ENCODE results near the gene MAP7D3.

MAP7D3 gene

DNA sequence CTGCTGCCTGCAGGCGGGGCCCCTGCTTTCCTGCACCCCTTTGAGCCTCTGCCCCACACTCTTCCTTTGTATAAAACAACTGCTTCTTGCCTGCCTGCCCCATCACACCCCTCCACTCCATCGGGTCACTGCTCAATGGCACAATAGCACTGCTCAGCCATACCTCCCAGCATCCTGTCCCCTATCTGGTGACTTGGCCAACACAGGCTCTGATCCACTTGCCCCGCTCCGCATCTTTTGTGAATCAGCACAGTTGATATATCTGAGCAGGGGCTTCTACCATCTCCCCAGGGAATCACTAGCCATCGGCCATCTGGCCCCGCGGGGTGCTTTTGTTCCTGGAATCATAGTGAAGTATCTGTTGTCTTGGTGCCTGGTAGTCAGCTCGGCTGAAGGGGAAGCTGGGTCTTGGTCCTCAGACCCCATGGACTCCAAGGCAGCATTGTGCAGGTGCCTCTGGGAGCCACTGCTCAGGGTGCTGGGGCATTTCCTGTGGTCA lies 45.3 kb downstream of the MAP7D3 start:
- no peak for DNase-seq

DNA sequence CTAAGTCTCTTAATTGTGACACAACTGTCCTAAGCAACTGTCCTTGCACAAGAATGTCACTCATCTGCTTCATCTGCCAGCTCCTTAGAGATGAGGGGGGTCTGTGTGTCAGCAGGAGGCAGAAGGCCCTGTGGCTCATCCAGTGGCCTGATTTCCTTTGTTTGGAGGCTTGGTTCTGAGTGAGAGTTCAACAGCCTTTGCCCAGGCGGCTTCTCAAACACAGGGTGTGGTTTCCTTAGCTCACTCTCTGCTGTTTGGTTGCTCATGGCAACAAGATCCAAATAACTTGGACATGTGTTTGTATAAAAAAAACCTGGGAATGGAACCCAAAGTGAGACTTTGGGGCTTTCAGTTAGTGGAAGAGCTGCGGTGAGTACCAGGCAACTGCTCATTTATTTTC lies 46.6 kb downstream of the MAP7D3 start:
- peak in 2 of 14 donors; percentile 5 for DNase-seq

GRCh38 chrX:136203951-136204350 lies 47.2 kb downstream of the MAP7D3 start:
- DNase-seq: no peak

GRCh38 chrX:136203438-136203837 lies 47.8 kb downstream of the MAP7D3 start:
- no peak for DNase-seq

GRCh38 chrX:136202889-136203288 lies 48.3 kb downstream of the MAP7D3 start:
- no peak for DNase-seq

DNA sequence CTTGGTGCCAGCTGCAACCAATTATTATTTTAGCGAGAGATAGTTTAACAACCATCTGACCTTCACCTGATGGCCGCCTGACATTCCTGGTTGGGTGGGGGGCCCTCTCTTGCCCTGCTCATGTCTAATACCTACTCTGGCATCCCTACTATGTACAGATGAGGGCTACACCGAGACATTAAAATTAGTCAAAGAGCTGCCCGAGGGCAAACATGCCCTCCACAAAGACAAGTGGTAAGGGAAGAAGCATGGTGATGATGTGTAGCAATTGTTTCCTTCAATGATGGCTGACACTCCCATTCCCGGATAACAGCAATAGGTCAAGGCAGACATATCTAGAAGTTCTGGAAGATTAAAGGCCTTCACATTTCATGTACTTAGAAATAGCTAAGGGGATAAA lies 49.6 kb downstream of the MAP7D3 start:
- DNase-seq: no peak

- no peak for DNase-seq
These were observed 50.7 kb downstream of the MAP7D3 start for GRCh38 chrX:136200466-136200865.

DNA sequence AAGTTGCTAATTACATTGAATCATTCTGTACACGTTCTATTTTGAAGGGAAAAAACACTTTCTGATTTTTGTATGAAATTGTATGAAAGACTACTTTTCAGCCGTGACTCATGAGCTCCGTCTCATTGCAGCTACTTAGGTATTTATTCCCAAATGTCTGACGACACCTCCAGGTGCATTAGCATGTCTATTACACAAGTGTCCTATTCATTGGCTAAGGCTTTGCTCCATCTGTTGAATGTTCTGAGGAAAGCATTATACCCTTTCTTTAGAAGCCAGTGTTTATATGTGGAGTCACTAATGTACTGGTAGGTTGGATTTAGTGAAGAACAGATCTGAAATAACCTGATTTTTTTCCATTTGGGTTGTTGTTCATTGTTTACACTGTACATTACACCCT lies 51.8 kb downstream of the MAP7D3 start:
- DNase-seq: peak in 1 of 14 donors; percentile 2

- DNase-seq: no peak
These were observed 52.4 kb downstream of the MAP7D3 start for GRCh38 chrX:136198678-136199243.

DNA sequence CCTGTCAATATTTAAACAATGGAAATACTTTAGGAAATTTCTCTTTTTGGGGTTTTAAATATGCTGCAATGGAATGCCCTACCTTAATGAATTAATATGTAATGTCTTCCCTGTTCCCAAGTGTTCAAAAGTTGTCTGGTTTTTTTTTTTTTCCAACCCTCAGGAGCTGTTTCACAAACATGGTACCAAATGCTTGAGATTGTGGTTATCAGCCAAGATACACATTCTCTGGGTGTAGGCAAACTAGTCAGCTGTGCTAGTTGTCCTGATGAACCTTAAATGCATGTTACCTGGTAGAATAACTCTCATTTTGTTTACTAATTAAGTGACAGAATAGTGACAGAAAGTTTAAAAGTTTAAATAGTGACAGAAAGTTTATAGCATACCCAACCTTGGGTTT lies 53.2 kb downstream of the MAP7D3 start:
- DNase-seq: no peak

DNA sequence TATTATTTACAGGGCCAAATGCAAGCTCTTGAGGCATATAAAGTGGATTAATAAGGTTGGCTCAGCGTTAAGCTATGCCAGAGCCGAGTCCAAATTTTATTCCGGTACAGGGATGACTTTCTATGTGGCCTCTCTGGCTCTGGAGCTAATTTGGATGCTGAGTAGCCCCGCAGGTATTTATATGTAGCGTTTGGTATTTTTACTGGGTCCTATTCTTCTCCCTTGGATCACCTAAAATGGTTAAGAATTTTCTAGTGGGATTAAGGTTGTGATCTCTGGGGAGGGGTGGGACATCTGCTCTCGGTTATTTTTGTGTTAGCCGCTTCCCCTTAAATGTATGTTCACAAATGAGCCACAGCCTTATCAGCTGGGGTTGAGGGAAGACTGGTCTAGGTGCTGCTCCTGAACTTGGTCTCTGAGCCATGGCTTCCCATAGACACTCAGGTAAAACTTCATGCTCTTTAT lies 54.5 kb downstream of the MAP7D3 start:
- DNase-seq: no peak

DNA sequence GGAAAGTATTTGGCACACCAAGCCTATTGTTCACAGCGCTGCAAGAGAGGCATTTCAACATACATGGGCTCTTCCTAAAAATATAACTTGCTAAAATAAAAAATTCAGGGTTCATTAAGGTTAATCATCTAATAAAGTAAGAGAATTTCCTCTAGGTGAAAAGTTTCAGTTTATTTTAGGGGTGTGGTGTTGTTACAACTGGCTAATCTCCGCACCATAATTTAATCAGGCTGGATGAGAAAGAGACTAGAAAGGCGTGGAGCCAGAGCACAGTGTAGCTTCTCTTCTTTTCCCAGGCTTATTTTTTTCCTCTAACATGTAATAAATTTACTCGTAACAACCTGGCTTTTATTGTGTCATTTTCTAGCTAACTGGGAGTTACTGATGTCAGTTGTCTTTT lies 56.0 kb downstream of the MAP7D3 start:
- no peak for DNase-seq

GRCh38 chrX:136194536-136194935 lies 56.7 kb downstream of the MAP7D3 start:
- DNase-seq: no peak

- DNase-seq: no peak
These were observed 57.4 kb downstream of the MAP7D3 start for GRCh38 chrX:136193771-136194170.

GRCh38 chrX:136192839-136193414 lies 58.3 kb downstream of the MAP7D3 start:
- DNase-seq: no peak

- DNase-seq: no peak
These were observed 59.1 kb downstream of the MAP7D3 start for GRCh38 chrX:136192135-136192534.

DNA sequence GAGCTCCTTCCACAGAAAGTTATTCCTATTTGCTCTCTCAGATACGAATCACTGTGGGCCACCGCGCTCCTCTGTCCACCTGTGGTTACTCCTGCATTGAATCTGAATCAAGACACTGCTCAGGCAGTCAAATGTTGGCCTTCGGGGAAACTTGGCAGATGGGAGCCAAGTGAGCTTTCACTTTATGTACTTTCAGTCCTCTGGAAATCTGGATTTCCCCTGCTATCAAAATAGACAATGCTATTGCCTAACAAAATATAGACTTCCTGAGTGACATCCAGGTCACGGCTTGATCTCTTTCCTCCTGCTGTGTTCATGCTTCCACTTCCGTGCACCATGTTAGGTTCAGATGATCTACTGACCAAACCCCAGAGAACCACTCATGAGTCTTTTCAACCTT lies 60.0 kb downstream of the MAP7D3 start:
- no peak for DNase-seq

- DNase-seq: no peak
These were observed 61.0 kb downstream of the MAP7D3 start for GRCh38 chrX:136190038-136190713.

DNA sequence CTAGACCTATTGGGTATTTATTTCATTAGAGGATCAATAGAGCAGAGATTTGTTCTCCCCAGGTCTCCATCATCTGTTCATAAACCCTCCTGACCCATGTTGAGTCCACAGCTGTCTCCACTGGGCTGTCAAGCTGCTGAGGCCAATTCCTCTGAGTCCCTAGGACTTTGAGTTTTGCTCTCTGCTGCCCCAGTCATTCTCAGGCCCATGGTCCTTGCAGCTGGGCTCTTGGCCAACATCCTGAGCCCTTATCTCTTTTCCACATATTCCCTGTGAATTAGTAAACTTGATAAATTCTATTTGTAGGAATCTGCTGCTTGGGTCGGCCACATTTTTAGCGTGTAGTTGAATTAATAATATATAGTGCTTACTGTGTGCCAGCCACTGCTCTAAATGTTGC lies 62.0 kb downstream of the MAP7D3 start:
- DNase-seq: no peak

GRCh38 chrX:136186023-136186413 lies 65.2 kb downstream of the MAP7D3 start:
- no peak for DNase-seq

- peak in 1 of 14 donors; percentile 6 for DNase-seq
These were observed 65.7 kb downstream of the MAP7D3 start for GRCh38 chrX:136185401-136186022.

DNA sequence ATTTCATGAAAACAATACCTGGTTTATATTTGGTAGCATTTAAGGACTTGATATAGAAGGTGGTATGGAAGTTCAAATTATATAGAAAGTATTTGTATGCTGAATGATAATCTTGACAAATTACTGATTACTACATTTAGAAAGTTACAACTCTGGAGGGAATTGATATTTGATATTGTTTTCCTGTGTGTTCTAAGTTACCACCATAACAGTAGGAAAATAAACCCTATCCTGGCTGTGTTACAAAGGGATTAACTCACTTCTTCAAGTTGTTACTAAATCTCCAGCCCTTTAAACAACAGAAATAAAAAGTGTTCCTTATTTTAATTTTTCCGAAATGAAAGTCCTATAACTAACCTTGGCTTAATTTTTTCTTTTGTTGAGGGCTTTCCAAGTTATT lies 67.3 kb downstream of the MAP7D3 start:
- DNase-seq: no peak

- DNase-seq: no peak
These were observed 68.0 kb downstream of the MAP7D3 start for GRCh38 chrX:136183172-136183571.

GRCh38 chrX:136182414-136182813 lies 68.8 kb downstream of the MAP7D3 start:
- no peak for DNase-seq
